A549 treated with AZD2906 at 1 μM for 4 hours (cell line): ENCODE data around the gene CLBA1. TPM values are rescaled to one million over a fixed set of nuclear protein-coding genes. Genes with fewer than 3 reads are reported as not detected.

Source experiments
- total RNA-seq: library from RNA; stranded (reverse); fragments of 200-300 nt; extraction: Qiagen RNA extraction; gene quantifications from 5 replicates; pipeline ENCODE4 v1.2.3, GENCODE V29; 2022

The CLBA1 gene
- 14.6 to 18.0 TPM (median 15.8 TPM) in 5 replicates for total RNA-seq

DNA sequence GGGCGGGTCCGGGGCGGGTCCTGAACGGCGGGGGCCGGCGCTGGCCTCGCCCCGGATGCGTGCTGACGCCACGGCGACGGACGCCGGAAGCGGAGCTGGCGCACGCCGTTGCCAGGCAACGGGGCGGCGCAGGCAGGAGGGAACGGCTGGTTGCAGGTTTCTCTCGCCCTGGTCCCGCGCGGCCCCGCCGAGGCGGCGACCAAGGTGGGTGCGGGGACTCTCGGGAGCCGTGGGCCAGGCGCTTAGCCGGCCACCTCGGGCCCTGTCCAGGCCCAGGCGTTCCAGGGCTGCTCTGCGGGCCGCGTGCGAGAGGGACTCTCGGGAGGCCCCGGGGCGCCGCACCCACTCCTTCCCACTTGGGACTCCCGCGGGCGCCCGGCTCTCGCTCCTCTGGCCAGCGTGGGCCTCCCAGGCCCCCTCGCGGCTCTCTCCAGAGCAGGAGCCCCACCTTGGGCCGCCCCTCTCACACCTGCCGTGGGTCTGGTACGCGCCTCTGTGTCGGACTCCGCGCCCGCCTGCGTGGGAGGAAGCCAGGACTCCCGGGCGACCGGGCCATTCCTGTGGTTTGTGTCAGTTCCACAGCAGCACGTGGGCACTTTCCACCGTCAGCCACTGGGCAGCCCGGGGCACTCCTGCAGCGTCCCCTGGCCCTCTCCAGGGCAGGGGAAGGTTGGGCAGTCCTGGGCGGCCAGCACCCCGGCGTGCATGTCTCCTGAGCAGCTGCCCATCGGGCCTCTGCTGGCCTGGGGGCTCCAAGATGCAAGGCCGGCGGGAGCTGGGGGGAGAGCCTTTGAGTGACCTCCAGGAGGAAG is at the start of gene CLBA1:
Gene CLBA1, plus strand, starts transcription at position 114 of the 812 bp plus-strand sequence. Its CDS starts 644 bp downstream, at position 758.

DNA sequence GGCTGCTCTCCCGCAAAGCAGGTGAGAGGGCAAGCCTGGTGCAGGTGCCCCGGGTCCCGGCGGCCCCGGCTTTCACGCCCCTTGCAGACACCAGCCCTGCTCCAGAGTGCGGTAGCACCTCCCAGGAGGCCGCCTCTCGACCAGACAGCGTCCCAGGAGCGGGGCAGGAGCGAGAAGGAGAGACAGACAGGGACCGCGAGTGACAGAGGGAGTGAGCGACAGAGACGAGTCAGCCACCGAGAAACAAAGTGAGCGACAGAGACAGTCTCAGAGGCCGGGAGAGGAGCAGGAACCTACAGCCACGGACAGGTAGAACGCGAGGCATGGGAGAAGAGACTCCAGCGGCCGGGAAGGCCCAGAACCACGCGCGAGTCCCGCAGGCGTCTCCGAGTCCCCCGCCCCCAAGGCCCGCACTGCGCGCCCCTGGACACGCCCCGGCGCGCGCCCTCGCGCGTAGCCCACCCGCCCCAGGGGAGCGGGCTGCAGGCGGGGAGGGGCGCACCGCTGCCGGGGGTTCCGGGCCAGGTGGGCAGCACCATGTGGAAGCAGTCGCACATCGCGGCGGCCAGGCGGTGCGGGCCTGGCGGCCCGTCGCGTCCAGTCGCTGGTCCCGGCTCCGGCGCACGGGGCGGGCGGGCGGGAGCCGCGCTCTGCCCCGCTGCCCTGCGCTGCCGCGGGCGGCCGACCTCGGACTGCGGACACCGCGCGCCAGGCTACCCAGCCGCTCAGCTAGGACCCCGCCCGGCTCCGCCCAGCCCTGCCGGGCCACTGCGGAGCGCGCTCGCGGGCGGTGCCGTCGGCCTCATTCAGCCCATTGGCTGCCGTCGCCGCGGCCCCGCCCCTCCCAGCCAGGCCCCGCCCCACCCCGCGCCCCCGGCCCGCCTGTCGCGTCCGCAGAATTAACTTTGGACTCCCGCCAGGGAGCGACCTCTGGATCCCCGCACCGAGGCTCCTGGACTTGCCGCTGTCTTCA is 7.6 kb upstream of the CLBA1 start, which contains the start of gene AHNAK2:
Gene AHNAK2, minus strand, starts transcription at position 694 of the 973 bp plus-strand sequence. Its CDS starts 137 bp downstream, at position 557.

DNA sequence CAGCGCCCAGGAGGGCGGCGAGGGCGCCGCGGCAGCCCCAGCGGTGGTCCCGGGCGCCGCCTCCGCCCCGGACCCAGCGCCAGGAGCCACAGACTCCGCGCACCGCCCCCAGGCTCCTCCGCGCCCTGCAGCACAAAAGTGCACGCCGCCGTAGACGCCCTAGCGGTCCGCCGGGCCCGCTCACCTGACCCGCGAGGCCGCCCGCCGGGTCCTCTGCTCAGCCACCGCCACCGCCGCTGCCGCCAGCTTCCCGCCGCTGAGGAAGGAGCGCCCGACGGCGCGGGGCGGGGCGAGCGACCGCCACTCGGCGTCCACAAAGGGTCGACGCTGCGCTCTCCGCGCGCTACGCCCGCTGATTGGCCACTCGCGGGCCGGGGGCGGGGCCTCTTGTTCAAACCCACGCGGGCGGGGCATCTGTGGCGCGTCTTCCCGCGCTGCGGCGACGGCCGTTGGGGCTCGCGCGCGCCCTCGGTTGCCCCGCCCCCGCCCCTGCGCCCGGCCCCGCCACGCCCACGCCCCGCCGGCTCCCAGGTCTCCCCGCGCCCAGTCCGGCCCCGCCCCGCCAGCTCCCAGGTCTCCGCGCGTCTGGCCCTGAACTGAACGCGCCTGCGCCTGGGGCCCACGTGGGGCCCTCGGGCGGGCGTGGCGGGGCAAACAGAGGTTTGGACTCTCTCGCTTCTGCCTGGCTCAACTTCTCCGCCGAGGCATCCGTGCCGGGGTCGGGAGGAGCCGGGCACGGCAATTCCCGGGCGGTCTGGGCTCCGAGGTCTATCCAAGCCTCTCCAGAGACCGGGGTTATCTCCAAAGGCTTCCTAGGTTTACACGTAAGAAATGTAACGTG is 35.4 kb downstream of the CLBA1 start, which contains the start of gene CDCA4:
Gene CDCA4, minus strand, starts transcription at position 269 of the 841 bp plus-strand sequence. CDS start 9,154 bp downstream, outside the sequence.

Other genes starting within 250 kb of the CLBA1 start
- 139 to 225 TPM (median 204 TPM) in 5 replicates for gene SIVA1, start 232.6 kb upstream of the CLBA1 start, total RNA-seq
- gene AKT1, start 190.0 kb upstream of the CLBA1 start, total RNA-seq = 85.9 to 106 TPM (median 100 TPM) in 5 replicates
- 2.4 to 3.3 TPM (median 3.0 TPM) in 5 replicates for gene ZBTB42, start 184.7 kb upstream of the CLBA1 start, total RNA-seq
- 18.0 to 27.3 TPM (median 23.5 TPM) in 5 replicates for gene CEP170B, start 120.5 kb upstream of the CLBA1 start, total RNA-seq
- 0.05 to 0.15 TPM (median 0.09 TPM) in 5 replicates for gene PLD4, start 60.9 kb upstream of the CLBA1 start, total RNA-seq
- gene AHNAK2, start 7.4 kb upstream of the CLBA1 start, total RNA-seq = 188 to 232 TPM (median 198 TPM) in 5 replicates
- gene CDCA4, start 35.3 kb downstream of the CLBA1 start, total RNA-seq = 43.4 to 49.6 TPM (median 45.2 TPM) in 5 replicates
- gene GPR132, start 79.6 kb downstream of the CLBA1 start, total RNA-seq = 0.40 to 0.68 TPM (median 0.55 TPM) in 5 replicates
- 16.3 to 28.4 TPM (median 23.6 TPM) in 5 replicates for gene JAG2, start 183.0 kb downstream of the CLBA1 start, total RNA-seq
- 22.3 to 49.6 TPM (median 43.3 TPM) in 5 replicates for gene NUDT14, start 195.5 kb downstream of the CLBA1 start, total RNA-seq